ENCODE measurements around the gene TMEM63A.
A peak's percentile ranks its signal among the peaks of the same experiment; 100 is the strongest.

The TMEM63A gene

DNA sequence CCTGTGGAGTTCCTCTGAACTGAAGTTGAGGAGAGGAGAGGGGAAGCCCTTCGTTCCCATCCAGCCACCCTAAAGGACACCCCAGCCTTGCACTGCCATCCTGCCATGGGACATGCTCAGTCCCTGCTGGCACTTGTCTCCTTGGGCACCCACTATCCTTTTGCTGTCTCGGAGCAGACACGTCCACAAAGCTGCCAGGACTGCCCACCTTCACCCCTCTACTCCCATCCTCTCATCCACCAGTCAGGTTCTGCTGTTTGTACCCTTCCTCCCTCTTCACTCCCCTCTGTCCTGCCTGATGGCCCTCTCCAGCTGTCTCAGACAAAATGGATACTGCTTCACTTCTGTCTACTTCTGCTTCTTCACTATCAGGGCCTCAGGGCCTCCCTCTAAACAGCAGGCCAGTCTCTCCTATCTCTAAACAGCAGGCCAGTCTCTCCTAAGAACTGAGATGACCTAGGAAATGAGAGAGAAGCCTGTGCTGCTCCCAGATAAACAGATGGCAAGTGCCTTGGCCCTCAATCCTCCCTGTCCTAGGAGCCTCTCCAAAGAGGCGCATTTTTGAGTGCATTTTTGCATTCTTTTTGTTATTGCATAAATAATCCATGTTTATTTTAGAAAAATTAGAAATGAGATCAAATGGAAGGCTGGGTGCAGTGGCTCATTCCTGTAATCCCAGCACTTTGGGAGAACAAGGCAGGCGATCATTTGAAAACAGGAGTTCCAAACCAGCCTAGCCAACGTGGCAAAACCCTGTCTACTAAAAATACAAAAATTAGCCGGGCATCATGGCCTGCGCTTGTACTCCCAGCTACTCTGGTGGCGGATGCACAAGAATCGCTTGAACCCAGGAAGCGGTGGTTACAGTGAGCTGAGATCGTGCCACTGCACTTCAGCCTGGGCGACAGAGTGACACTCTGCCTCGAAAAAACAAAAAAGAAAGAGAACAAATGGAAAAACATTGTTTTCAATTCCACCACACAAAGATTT lies 46.3 kb upstream of the TMEM63A start:
- TF ChIP-seq, protein P1, sequence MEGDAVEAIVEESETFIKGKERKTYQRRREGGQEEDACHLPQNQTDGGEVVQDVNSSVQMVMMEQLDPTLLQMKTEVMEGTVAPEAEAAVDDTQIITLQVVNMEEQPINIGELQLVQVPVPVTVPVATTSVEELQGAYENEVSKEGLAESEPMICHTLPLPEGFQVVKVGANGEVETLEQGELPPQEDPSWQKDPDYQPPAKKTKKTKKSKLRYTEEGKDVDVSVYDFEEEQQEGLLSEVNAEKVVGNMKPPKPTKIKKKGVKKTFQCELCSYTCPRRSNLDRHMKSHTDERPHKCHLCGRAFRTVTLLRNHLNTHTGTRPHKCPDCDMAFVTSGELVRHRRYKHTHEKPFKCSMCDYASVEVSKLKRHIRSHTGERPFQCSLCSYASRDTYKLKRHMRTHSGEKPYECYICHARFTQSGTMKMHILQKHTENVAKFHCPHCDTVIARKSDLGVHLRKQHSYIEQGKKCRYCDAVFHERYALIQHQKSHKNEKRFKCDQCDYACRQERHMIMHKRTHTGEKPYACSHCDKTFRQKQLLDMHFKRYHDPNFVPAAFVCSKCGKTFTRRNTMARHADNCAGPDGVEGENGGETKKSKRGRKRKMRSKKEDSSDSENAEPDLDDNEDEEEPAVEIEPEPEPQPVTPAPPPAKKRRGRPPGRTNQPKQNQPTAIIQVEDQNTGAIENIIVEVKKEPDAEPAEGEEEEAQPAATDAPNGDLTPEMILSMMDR (conservative IDR thresholded peaks at IDR 0.05; ENCODE audit: low read depth, low read length), result no peak
- H3K36me3 ChIP-seq (ENCODE audit: insufficient read depth), result no peaks in the 10 kb centered on the region
- H3K4me2 ChIP-seq, result no peak overlapping the region
- H3K27ac ChIP-seq, result no peak overlapping the region
- H2AFZ ChIP-seq (ENCODE audit: low read depth), result no peak overlapping the region
- H3K4me3 ChIP-seq (IDR thresholded peaks at IDR 0.05; ENCODE audit: insufficient read depth, low read depth, low read length), result no peak overlapping the region
- no peaks in the 10 kb centered on the region for H3K27me3 ChIP-seq (ENCODE audit: insufficient read depth, low read depth)
- H3K79me2 ChIP-seq (ENCODE audit: insufficient read depth, low read depth), result peaks cover 5% of the 10 kb centered on the region
- no peaks in the 10 kb centered on the region for H4K20me1 ChIP-seq (ENCODE audit: insufficient read depth)
- H3K9ac ChIP-seq, result no peak overlapping the region
- H3K4me1 ChIP-seq (ENCODE audit: low read depth, poor library complexity, severe bottlenecking), result peaks cover 7% of the 10 kb centered on the region

- Histone ChIP-seq H4K20me1 (ENCODE audit: insufficient read depth) (no peaks in the 10 kb centered on the region), H3K4me2 (no peak overlapping the region), H3K4me1 (ENCODE audit: low read depth, poor library complexity, severe bottlenecking) (peaks cover 24% of the 10 kb centered on the region), H3K4me3 (IDR thresholded peaks at IDR 0.05; ENCODE audit: insufficient read depth, low read depth, low read length) (no peak overlapping the region), H3K27me3 (ENCODE audit: insufficient read depth, low read depth) (no peaks in the 10 kb centered on the region), H2AFZ (ENCODE audit: low read depth) (no peak overlapping the region), H3K9ac (no peak overlapping the region), H3K79me2 (ENCODE audit: insufficient read depth, low read depth) (peaks cover 22% of the 10 kb centered on the region), H3K36me3 (ENCODE audit: insufficient read depth) (no peaks in the 10 kb centered on the region), H3K27ac (no peak overlapping the region)
- TF ChIP-seq, protein P1 (conservative IDR thresholded peaks at IDR 0.05; ENCODE audit: low read depth, low read length), result no peak
Observed at GRCh38 chr1:225926551-225927113, 44.5 kb upstream of the TMEM63A start.

DNA sequence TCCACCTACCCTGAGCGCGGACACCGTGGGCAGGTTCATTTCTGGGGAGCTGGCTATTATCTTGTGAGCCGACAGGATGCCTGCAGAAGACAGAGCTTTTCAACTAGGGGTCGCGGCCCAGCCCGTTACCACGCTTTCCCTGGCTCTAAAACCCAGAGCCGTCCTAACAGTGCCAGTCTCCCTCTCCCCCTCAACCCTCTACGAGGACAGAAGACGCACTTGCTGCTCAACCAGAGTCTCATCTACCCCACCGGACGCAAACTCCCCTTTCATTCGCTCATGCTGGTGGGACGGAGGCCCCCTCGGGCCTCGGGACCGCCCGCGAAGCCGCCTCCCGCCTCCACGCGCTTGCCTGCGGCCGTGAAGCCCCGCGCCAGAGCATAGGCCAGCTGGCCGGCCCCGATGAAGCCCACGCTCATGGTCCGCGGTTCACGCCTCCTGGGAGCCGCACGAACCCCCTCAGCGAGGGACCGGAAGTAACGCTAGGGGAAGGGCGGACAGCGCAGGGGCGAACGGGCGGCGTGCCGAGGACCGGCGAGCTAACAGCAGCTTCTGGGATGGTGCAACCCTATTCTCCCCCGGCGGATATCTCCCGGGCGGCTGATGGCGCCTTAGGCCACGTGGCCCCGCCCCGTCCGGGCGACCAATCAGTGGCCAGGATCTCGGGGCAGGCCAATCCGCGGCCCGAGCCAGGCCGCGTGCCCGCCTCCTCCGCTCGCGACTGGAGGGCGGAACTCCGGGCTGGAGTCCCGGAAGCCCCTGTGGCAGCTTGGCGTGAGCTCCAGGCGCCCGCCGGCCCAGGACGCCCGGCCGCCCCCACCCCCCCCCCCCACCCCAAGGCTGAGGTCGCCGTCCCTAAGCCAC lies 41.7 kb upstream of the TMEM63A start, which contains the start of gene PYCR2:
PYCR2 (minus strand) TSS at position 559 of the 864 bp plus-strand sequence; CDS start at position 419, 140 bp downstream.
- TF ChIP-seq, protein P1 (conservative IDR thresholded peaks at IDR 0.05; ENCODE audit: low read depth, low read length), result no peak
- Histone ChIP-seq H3K4me1 (ENCODE audit: low read depth, poor library complexity, severe bottlenecking) (peaks cover 45% of the 10 kb centered on the region), H3K79me2 (ENCODE audit: insufficient read depth, low read depth) (peaks cover 22% of the 10 kb centered on the region), H3K9ac (peak within 1 kb of the TSS; percentile 94), H2AFZ (ENCODE audit: low read depth) (peak within 1 kb of the TSS; percentile 95), H3K27me3 (ENCODE audit: insufficient read depth, low read depth) (no peaks in the 10 kb centered on the region), H3K27ac (peak within 1 kb of the TSS; percentile 76), H3K36me3 (ENCODE audit: insufficient read depth) (no peaks in the 10 kb centered on the region), H3K4me2 (peak within 1 kb of the TSS; percentile 85), H3K4me3 (IDR thresholded peaks at IDR 0.05; ENCODE audit: insufficient read depth, low read depth, low read length) (peak within 1 kb of the TSS; percentile 87), H4K20me1 (ENCODE audit: insufficient read depth) (no peaks in the 10 kb centered on the region)

DNA sequence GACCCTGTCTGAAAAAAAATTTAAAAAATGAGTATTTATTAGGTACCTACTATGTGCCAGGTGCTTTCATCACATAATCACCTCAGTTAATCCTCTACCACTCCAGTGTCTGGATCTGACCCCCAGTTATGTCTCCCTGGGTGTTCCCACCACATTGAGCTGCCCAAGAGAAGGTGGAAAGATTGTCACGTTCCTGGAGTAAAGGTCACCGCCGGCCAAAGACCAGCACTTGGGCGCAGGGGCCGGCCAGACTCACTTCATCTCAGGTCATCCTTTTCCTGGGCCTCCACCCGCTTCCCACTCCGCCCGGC lies 41.2 kb upstream of the TMEM63A start:
- H2AFZ ChIP-seq (ENCODE audit: low read depth), result peak overlapping the region; percentile 95; the same call in 1 of the 2 replicates
- H3K4me1 ChIP-seq (ENCODE audit: low read depth, poor library complexity, severe bottlenecking), result peaks cover 47% of the 10 kb centered on the region
- H4K20me1 ChIP-seq (ENCODE audit: insufficient read depth), result no peaks in the 10 kb centered on the region
- peak overlapping the region; percentile 85 for H3K4me2 ChIP-seq
- H3K9ac ChIP-seq, result peak overlapping the region; percentile 94
- H3K27me3 ChIP-seq (ENCODE audit: insufficient read depth, low read depth), result no peaks in the 10 kb centered on the region
- H3K79me2 ChIP-seq (ENCODE audit: insufficient read depth, low read depth), result peaks cover 22% of the 10 kb centered on the region
- H3K36me3 ChIP-seq (ENCODE audit: insufficient read depth), result no peaks in the 10 kb centered on the region
- peak overlapping the region; percentile 76 for H3K27ac ChIP-seq
- peak overlapping the region; percentile 87 for H3K4me3 ChIP-seq (IDR thresholded peaks at IDR 0.05; ENCODE audit: insufficient read depth, low read depth, low read length)
- TF ChIP-seq, protein P1 (conservative IDR thresholded peaks at IDR 0.05; ENCODE audit: low read depth, low read length), result no peak
